ENCODE results near the gene FAM83E. TPM values are rescaled to one million over a fixed set of nuclear protein-coding genes. Genes with fewer than 3 reads are reported as not detected.
"Not testable (repeated sequence)": the region's sequence is repeated elsewhere in the genome, so short reads cannot be mapped to it uniquely, and the experiment has no call there.

Gene FAM83E
- polyA plus RNA-seq, 6 donors from 2014 or later, result 0.18 TPM; not detected in 5

GRCh38 chr19:48637449-48637947 is 22.6 kb upstream of the FAM83E start:
- Mint-ChIP-seq H3K27me3 (no peaks in the 10 kb centered on the region), H3K9me3 (peaks cover 0 to 7% (median 0%) of the 10 kb centered on the region in 7 donors), H3K4me1 (peaks cover 52 to 64% (median 55%) of the 10 kb centered on the region in 3 donors), H3K4me3 (peak overlapping the region; percentile 88 to 99 (median 98)), H3K36me3 (peaks cover 0 to 18% of the 10 kb centered on the region in 2 donors), H3K27ac (peak overlapping the region; percentile 92 to 100 (median 99))
- peak; percentile 70 to 75 for ATAC-seq (ENCODE audit: low read depth in 2 of 2)
- peak; percentile 100 for DNase-seq

GRCh38 chr19:48636859-48637448 is 22.1 kb upstream of the FAM83E start, which contains the start of gene DBP:
DBP (minus strand) TSS chr19:48637379; CDS start chr19:48636994, 385 bp downstream.
- Mint-ChIP-seq H3K4me3 (peak within 1 kb of the TSS; percentile 88 to 99 (median 98)), H3K27me3 (no peaks in the 10 kb centered on the region), H3K27ac (peak within 1 kb of the TSS; percentile 92 to 100 (median 99)), H3K36me3 (peaks cover 0 to 18% of the 10 kb centered on the region in 2 donors), H3K9me3 (peaks cover 0 to 7% (median 0%) of the 10 kb centered on the region in 7 donors), H3K4me1 (peaks cover 50 to 60% (median 57%) of the 10 kb centered on the region in 3 donors)
- DNase-seq (no peak), ATAC-seq (ENCODE audit: low read depth in 2 of 2) (no peak)

GRCh38 chr19:48635966-48636858 is 21.3 kb upstream of the FAM83E start:
- peak overlapping the region; percentile 88 to 98 (median 96) for H3K27ac Mint-ChIP-seq
- ATAC-seq (ENCODE audit: low read depth in 2 of 2) (no peak), DNase-seq (no peak)
- peak overlapping the region; percentile 88 to 99 (median 98) for H3K4me3 Mint-ChIP-seq
- peaks cover 0 to 18% of the 10 kb centered on the region in 2 donors for H3K36me3 Mint-ChIP-seq
- H3K4me1 Mint-ChIP-seq, result peaks cover 44 to 58% (median 56%) of the 10 kb centered on the region in 3 donors
- H3K9me3 Mint-ChIP-seq, result peaks cover 0 to 7% (median 0%) of the 10 kb centered on the region in 7 donors
- no peaks in the 10 kb centered on the region for H3K27me3 Mint-ChIP-seq

GRCh38 chr19:48635263-48635965 is 20.5 kb upstream of the FAM83E start:
- peak; percentile 71 for DNase-seq
- H3K4me1 Mint-ChIP-seq, result peaks cover 43 to 59% (median 55%) of the 10 kb centered on the region in 3 donors
- no peaks in the 10 kb centered on the region for H3K27me3 Mint-ChIP-seq
- peak overlapping the region in 5 of 6 donors; percentile 87 to 97 (median 93) for H3K27ac Mint-ChIP-seq
- peak overlapping the region; percentile 88 to 99 (median 98) for H3K4me3 Mint-ChIP-seq
- H3K36me3 Mint-ChIP-seq, result peaks cover 0 to 18% of the 10 kb centered on the region in 2 donors
- peak in 1 of 2 donors; percentile 3 for ATAC-seq (ENCODE audit: low read depth in 2 of 2)
- peaks cover 0 to 7% (median 0%) of the 10 kb centered on the region in 7 donors for H3K9me3 Mint-ChIP-seq

- Mint-ChIP-seq H3K27me3 (no peaks in the 10 kb centered on the region), H3K27ac (peak overlapping the region; percentile 51 to 97 (median 93)), H3K4me3 (peak overlapping the region; percentile 82 to 98 (median 86)), H3K4me1 (peaks cover 38 to 58% (median 49%) of the 10 kb centered on the region in 3 donors), H3K9me3 (peaks cover 0 to 7% (median 0%) of the 10 kb centered on the region in 7 donors), H3K36me3 (peaks cover 0 to 18% of the 10 kb centered on the region in 2 donors)
- DNase-seq, result peak; percentile 76
- ATAC-seq (ENCODE audit: low read depth in 2 of 2), result no peak
Observed at GRCh38 chr19:48634424-48635262, 19.8 kb upstream of the FAM83E start.

- peaks cover 0 to 7% (median 0%) of the 10 kb centered on the region in 7 donors for H3K9me3 Mint-ChIP-seq
- peaks cover 0 to 17% of the 10 kb centered on the region in 2 donors for H3K36me3 Mint-ChIP-seq
- ATAC-seq (ENCODE audit: low read depth in 2 of 2) (no peak), DNase-seq (no peak)
- H3K27ac Mint-ChIP-seq, result peak overlapping the region in 5 of 6 donors; percentile 62 to 96 (median 87)
- H3K4me1 Mint-ChIP-seq, result peaks cover 31 to 51% (median 45%) of the 10 kb centered on the region in 3 donors
- peak overlapping the region; percentile 82 to 98 (median 86) for H3K4me3 Mint-ChIP-seq
- no peaks in the 10 kb centered on the region for H3K27me3 Mint-ChIP-seq
Observed at GRCh38 chr19:48634036-48634342, 19.1 kb upstream of the FAM83E start.

- H3K27me3 Mint-ChIP-seq, result no peaks in the 10 kb centered on the region
Observed at GRCh38 chr19:48633148-48634035, 18.5 kb upstream of the FAM83E start.

GRCh38 chr19:48632692-48633147 is 17.8 kb upstream of the FAM83E start:
- H3K4me3 Mint-ChIP-seq, result peak overlapping the region in 3 of 8 donors; percentile 34 to 54 (median 39)
- peaks cover 20 to 40% (median 37%) of the 10 kb centered on the region in 3 donors for H3K4me1 Mint-ChIP-seq
- no peaks in the 10 kb centered on the region for H3K9me3 Mint-ChIP-seq
- DNase-seq (no peak), ATAC-seq (ENCODE audit: low read depth in 2 of 2) (no peak)
- peaks cover 0 to 7% of the 10 kb centered on the region in 2 donors for H3K36me3 Mint-ChIP-seq
- H3K27me3 Mint-ChIP-seq, result no peaks in the 10 kb centered on the region
- peak overlapping the region in 1 of 6 donors; percentile 67 for H3K27ac Mint-ChIP-seq

More at GRCh38 chr19:48633148-48634035, 18.5 kb upstream of the FAM83E start:
- H3K36me3 Mint-ChIP-seq, result peaks cover 0 to 11% of the 10 kb centered on the region in 2 donors
- ATAC-seq (ENCODE audit: low read depth in 2 of 2), result no peak
- peak overlapping the region; percentile 18 to 96 (median 84) for H3K27ac Mint-ChIP-seq
- no peak for DNase-seq
- peak overlapping the region in 6 of 8 donors; percentile 22 to 98 (median 86) for H3K4me3 Mint-ChIP-seq
- H3K4me1 Mint-ChIP-seq, result peaks cover 25 to 45% (median 39%) of the 10 kb centered on the region in 3 donors
- H3K9me3 Mint-ChIP-seq, result peaks cover 0 to 2% (median 0%) of the 10 kb centered on the region in 7 donors

- H3K36me3 Mint-ChIP-seq; H3K9me3 Mint-ChIP-seq; H3K27me3 Mint-ChIP-seq; ATAC-seq (ENCODE audit: low read depth in 2 of 2); DNase-seq: not testable (repeated sequence)
- Mint-ChIP-seq H3K4me3 (peak overlapping the region in 3 of 8 donors; percentile 34 to 54 (median 39)), H3K4me1 (peaks cover 20 to 40% (median 37%) of the 10 kb centered on the region in 3 donors), H3K27ac (peak overlapping the region in 1 of 6 donors; percentile 85)
Observed at GRCh38 chr19:48632286-48632685, 17.4 kb upstream of the FAM83E start.

GRCh38 chr19:48631225-48631624 is 16.3 kb upstream of the FAM83E start:
- no peak for ATAC-seq (ENCODE audit: low read depth in 2 of 2)

More at GRCh38 chr19:48631225-48631624, 16.3 kb upstream of the FAM83E start:
- peak overlapping the region in 1 of 6 donors; percentile 76 for H3K27ac Mint-ChIP-seq
- no peak for DNase-seq
- peaks cover 0 to 6% of the 10 kb centered on the region in 2 donors for H3K36me3 Mint-ChIP-seq
- no peaks in the 10 kb centered on the region for H3K9me3 Mint-ChIP-seq
- H3K4me3 Mint-ChIP-seq, result no peak overlapping the region
- no peaks in the 10 kb centered on the region for H3K27me3 Mint-ChIP-seq
- H3K4me1 Mint-ChIP-seq, result peaks cover 19 to 41% (median 39%) of the 10 kb centered on the region in 3 donors
